GM06990 (cell line): ENCODE data around the gene NR0B2.
A peak's percentile ranks its signal among the peaks of the same experiment; 100 is the strongest.

Experiments
- DNase-seq: peaks from one replicate; pipeline ENCODE4 v3.0.0-alpha.2; 2011; ENCODE audit not compliant: insufficient read length; ENCODE audit errors: extremely low read depth
- H3K27me3 ChIP-seq: replicated peaks from 2 replicates; pipeline ENCODE4 v1.6.0; 2011; ENCODE audit warnings: low read length; ENCODE audit not compliant: control insufficient read depth, insufficient read depth
- H3K36me3 ChIP-seq: 2 replicates; pipeline ENCODE4 v1.5.1; 2011; ENCODE audit warnings: low read length; ENCODE audit not compliant: control insufficient read depth, insufficient read depth
- H3K4me3 ChIP-seq: replicated peaks from 2 replicates; pipeline ENCODE4 v1.5.1; 2011; ENCODE audit warnings: low read depth, mild to moderate bottlenecking, control low read depth, low read length
- TF ChIP-seq, protein P1 (sequence below): IDR thresholded peaks from 2 replicates; pipeline ENCODE4 v1.5.1; 2011; ENCODE audit warnings: low read length, control low read depth, mild to moderate bottlenecking, inconsistent platforms; ENCODE audit not compliant: insufficient read depth, poor library complexity, severe bottlenecking

Gene NR0B2, protein sequence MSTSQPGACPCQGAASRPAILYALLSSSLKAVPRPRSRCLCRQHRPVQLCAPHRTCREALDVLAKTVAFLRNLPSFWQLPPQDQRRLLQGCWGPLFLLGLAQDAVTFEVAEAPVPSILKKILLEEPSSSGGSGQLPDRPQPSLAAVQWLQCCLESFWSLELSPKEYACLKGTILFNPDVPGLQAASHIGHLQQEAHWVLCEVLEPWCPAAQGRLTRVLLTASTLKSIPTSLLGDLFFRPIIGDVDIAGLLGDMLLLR

DNA sequence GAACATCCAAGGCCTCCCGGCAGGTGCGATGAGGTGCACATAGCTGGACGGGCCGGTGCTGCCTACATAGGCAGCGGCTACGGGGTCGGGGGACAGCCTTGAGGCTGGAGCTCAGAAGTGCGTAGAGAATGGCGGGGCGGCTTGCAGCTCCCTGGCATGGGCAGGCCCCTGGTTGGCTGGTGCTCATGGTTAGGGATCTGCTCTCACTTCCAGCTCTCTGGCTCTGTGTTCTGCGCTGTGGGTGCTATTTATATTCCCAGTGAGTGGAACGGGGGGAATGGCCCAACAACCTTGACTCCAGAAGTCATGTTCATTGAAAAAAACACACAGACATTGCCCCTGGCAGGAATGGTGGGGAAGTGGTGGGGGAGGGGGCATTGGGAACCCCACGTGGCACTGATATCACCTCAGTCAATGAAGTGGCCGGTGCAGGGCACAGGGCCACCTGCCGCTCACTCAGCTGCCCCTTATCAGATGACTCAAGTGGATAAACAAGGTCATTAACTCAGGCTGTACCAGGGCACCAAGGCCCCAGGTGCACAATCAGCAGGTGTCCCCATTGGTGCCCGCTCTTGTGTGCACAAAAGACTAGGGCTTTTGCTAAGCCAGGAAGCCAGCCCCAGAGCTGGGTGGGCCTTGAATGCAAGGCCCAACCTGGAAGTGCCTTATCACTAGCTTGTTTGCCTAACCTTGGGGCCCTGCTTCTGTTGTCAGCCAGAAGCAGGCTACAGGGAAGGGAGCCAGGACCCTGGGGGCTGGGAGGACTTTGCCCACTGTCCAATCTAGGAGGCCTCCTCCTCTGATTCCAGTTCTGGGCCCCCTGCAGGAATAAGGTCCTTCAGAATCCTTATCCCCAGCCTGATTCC lies at the start of gene NR0B2:
Gene NR0B2, minus strand, starts transcription at position 222 of the 866 bp plus-strand sequence. Its CDS starts 35 bp downstream, at position 187.
- H3K27me3 ChIP-seq = no peaks in the 10 kb centered on the region
- no peaks in the 10 kb centered on the region for H3K36me3 ChIP-seq
- H3K4me3 ChIP-seq = no peak within 1 kb of the TSS
- DNase-seq = no peak
- TF ChIP-seq, protein P1, sequence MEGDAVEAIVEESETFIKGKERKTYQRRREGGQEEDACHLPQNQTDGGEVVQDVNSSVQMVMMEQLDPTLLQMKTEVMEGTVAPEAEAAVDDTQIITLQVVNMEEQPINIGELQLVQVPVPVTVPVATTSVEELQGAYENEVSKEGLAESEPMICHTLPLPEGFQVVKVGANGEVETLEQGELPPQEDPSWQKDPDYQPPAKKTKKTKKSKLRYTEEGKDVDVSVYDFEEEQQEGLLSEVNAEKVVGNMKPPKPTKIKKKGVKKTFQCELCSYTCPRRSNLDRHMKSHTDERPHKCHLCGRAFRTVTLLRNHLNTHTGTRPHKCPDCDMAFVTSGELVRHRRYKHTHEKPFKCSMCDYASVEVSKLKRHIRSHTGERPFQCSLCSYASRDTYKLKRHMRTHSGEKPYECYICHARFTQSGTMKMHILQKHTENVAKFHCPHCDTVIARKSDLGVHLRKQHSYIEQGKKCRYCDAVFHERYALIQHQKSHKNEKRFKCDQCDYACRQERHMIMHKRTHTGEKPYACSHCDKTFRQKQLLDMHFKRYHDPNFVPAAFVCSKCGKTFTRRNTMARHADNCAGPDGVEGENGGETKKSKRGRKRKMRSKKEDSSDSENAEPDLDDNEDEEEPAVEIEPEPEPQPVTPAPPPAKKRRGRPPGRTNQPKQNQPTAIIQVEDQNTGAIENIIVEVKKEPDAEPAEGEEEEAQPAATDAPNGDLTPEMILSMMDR = no peak

DNA sequence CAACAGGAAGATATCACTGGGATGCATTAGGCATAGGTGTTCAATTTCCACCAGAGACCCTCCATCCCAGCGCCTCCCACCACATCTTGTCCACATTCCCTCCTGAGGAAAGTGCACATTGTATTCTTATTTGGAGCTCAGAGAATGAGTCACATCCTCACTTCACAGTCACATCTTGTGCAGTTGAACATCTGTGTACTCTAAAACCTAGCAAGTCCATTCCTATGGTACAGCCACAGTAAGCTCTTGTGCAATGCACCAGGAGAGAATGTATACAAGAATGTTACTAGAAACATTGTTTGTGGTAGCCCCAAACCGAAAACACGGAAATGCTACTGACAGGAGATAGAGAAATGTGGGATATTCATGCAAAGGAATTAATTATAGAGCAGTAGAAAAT lies 48.1 kb upstream of the NR0B2 start:
- no peaks in the 10 kb centered on the region for H3K36me3 ChIP-seq
- no peak for DNase-seq
- TF ChIP-seq, protein P1 = no peak
- H3K27me3 ChIP-seq = peaks cover 2% of the 10 kb centered on the region
- no peak overlapping the region for H3K4me3 ChIP-seq

DNA sequence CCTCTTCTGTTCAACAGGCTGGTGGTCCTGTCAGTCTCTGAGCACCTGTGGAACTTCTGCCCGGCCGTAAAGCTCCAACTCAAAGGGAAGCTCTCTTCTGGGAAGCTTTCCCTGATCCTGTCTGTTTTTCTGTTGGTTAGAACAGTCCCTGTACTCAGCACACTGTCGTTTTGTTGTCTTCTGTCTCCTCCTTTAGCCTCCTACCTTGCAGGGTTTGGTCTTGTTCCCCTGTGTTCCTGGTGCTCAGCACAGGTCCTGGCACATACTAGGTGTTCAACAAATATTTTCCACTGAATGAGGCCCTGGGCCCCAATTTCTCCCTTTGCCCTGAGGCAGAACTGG lies 46.8 kb upstream of the NR0B2 start:
- Histone ChIP-seq H3K36me3 (no peaks in the 10 kb centered on the region), H3K4me3 (no peak overlapping the region; the same call in 1 of the 2 replicates), H3K27me3 (peaks cover 2% of the 10 kb centered on the region)
- TF ChIP-seq, protein P1 = no peak
- DNase-seq = no peak

DNA sequence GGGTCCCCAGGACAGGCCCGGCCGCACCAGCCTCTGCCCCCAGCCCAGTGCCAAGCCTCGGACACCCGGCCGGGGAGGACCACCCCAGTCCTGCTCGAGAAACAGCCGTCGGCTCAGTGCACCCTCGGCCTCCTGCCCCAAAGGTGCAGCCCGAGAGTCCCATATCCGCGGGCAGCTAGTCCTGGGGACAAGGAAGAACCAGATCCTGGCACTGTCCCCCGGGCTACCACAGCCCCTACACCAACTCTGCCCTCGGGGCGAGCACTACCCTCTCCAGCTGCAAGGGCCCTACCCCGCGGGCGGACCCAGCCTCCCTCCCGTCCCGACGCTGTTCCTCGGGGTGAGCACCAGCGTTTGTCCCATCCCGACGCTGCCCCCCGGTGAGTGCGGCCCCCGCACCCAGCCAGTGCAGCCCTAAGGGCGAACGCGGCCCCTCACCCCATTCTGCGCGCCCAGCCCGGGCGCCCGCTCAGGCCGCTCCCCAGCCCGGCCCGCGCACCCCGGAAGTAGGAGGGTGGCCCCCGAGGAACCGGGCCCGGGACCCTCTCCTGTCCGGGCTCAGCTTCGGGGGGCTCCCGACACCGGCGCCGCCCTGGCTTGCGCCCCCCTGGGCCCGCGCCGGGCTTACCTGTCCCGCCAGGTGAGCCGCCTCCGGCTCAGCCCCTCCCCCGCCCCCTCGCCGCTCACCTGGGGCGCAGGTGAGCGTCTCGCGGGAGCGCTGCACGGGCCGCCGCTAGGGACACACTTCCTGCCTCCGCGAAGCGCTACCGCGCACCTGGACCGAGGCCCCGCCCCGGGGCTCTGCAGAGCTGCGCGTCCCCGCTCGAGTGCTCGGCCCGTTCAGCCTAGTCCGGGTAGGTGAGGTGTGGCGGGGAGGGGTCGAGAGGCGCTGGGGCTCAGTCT lies 46.2 kb upstream of the NR0B2 start, which contains the start of gene KDF1:
Gene KDF1, minus strand, starts transcription at position 747 of the 903 bp plus-strand sequence. CDS start 8,088 bp downstream, outside the sequence.
- Histone ChIP-seq H3K4me3 (peak within 1 kb of the TSS; percentile 41), H3K27me3 (peaks cover 2% of the 10 kb centered on the region), H3K36me3 (no peaks in the 10 kb centered on the region)
- peak; percentile 33 for DNase-seq
- TF ChIP-seq, protein P1 = peak; percentile 5

DNA sequence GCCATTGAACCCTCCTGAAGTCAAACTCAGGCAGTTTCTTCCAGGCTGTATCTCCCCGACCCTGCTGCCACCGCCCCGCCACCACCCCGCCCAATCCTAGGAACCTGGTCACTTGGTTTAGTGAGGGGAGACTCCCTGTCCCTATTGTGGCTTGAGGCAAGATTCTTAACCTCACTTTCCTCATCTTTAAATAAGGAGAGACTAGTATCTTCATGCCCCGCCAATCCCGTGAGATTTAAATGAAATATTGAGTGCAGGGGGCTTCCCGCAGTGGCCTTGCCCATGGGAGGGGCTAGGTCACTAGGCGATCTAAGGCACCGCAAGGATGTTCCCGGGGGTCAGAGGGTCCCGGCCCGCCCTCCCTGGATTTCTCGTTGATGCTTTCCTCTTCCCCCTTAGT lies 45.5 kb upstream of the NR0B2 start:
- DNase-seq = no peak
- Histone ChIP-seq H3K36me3 (no peaks in the 10 kb centered on the region), H3K27me3 (peaks cover 2% of the 10 kb centered on the region), H3K4me3 (no peak overlapping the region)
- TF ChIP-seq, protein P1 = no peak
